GM19395 (cell line): ENCODE results near the gene CENPT.

Source experiments
- ATAC-seq: cut with Tn5 transposase; IDR thresholded peaks from one replicate; pipeline ENCODE4 v1.9.1; 2021; ENCODE audit warnings: mild to moderate bottlenecking, moderate library complexity; ENCODE audit not compliant: unreplicated experiment

Gene CENPT

GRCh38 chr16:67847064-67847861 lies at the start of gene CENPT:
Gene CENPT, minus strand, starts transcription at chr16:67847693. Its CDS starts 13,834 bp downstream, at chr16:67833859.
- ATAC-seq: peak; percentile 32

GRCh38 chr16:67897231-67897630 lies 49.7 kb upstream of the CENPT start:
- ATAC-seq: no peak

- no peak for ATAC-seq
Observed at GRCh38 chr16:67893743-67894399, 46.4 kb upstream of the CENPT start.

- peak; percentile 83 for ATAC-seq
Observed at GRCh38 chr16:67892899-67893742, 45.6 kb upstream of the CENPT start, which contains the start of gene PSKH1. Gene PSKH1, plus strand, starts transcription at chr16:67893254. Its CDS starts 15,496 bp downstream, at chr16:67908750.

GRCh38 chr16:67892375-67892774 lies 44.9 kb upstream of the CENPT start:
- no peak for ATAC-seq

- no peak for ATAC-seq
Observed at GRCh38 chr16:67888331-67888730, 40.8 kb upstream of the CENPT start.

- ATAC-seq: no peak
Observed at GRCh38 chr16:67886387-67886786, 38.9 kb upstream of the CENPT start.

GRCh38 chr16:67885976-67886375 lies 38.5 kb upstream of the CENPT start:
- ATAC-seq: no peak

GRCh38 chr16:67885545-67885944 lies 38.1 kb upstream of the CENPT start:
- ATAC-seq: no peak

GRCh38 chr16:67884684-67885083 lies 37.2 kb upstream of the CENPT start, which contains the start of gene NRN1L:
Gene NRN1L, plus strand, starts transcription at chr16:67884885. Its CDS starts 19 bp downstream, at chr16:67884904.
- no peak for ATAC-seq

- no peak for ATAC-seq
Observed at GRCh38 chr16:67883872-67884261, 36.4 kb upstream of the CENPT start.

- ATAC-seq: no peak
Observed at GRCh38 chr16:67883146-67883871, 35.8 kb upstream of the CENPT start.

GRCh38 chr16:67882374-67883145 lies 35.1 kb upstream of the CENPT start:
- ATAC-seq: no peak

- ATAC-seq: no peak
Observed at GRCh38 chr16:67881621-67882161, 34.2 kb upstream of the CENPT start.

- no peak for ATAC-seq
Observed at GRCh38 chr16:67880584-67880983, 33.1 kb upstream of the CENPT start.

GRCh38 chr16:67879936-67880335 lies 32.4 kb upstream of the CENPT start:
- ATAC-seq: no peak

GRCh38 chr16:67879462-67879861 lies 32.0 kb upstream of the CENPT start:
- ATAC-seq: no peak

GRCh38 chr16:67878846-67879245 lies 31.4 kb upstream of the CENPT start:
- ATAC-seq: no peak

GRCh38 chr16:67878232-67878631 lies 30.7 kb upstream of the CENPT start:
- no peak for ATAC-seq
